Activated T-helper 1 cell treated with Interleukin-2 at 50 U/mL for 16 hours (primary cell): ENCODE results near the gene NTN4.
"Not testable (repeated sequence)": the region's sequence is repeated elsewhere in the genome, so short reads cannot be mapped to it uniquely, and the experiment has no call there.

Experiments
- DNase-seq: peaks from one replicate; pipeline ENCODE4 v3.0.0-alpha.2; 2020; ENCODE audit warnings: low read depth

Gene NTN4

GRCh38 chr12:95746062-95746461 lies 44.5 kb downstream of the NTN4 start:
- not testable (repeated sequence) for DNase-seq

DNA sequence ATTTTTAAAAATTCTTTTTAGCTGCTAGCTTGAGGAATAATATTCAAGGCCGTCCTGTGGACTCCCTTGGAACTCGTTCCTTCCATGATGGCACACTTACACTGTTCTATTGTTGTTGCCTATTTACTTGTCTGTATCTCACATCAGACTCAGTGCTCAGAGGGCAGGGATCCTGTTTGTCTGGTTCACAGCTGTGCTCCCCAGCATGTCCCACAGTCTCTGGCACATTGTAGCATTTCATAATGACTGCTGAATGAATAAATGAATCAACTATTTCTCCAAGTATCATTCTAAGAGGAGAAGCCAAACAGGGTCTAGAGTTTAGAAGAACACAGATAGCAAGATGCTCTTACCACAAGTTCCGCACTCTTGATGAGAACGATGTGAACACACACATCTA lies 48.0 kb downstream of the NTN4 start:
- DNase-seq = no peak

DNA sequence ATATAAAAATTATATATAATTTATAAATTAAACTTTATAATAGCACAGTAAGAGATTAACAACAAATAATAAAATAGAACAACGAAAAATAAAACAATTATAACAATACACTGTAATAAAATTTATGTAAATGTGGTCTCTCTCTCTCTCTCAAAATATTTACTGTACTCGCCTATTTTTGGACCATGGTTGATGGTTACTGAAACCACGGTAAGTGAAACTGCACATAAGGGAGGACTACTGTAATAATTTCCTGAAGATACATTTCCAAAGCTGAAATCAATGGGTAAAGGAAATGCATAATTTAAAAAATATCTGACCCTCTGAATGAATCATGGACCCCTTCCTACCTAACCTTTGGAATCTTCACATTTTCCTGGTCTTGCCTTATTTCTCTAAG lies 48.9 kb downstream of the NTN4 start:
- no peak for DNase-seq

DNA sequence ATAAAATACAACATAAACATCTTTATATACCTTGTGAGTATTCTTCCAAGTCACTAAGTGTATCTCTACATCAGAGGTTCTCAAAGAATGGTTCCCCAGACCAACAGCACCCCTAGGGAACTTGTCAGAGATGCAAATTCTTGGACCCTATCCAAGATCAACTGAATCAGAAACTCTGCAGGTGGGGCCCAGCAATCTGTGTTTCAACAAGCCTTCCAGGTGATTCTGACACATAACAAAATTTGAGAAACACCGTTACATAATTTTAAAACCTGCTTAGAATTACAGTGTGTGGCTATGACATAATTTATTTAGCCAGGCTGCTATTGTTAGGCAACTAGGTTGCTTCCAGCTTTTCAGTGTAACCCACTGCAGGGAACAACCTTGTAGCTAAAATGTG lies 49.8 kb downstream of the NTN4 start:
- no peak for DNase-seq

DNA sequence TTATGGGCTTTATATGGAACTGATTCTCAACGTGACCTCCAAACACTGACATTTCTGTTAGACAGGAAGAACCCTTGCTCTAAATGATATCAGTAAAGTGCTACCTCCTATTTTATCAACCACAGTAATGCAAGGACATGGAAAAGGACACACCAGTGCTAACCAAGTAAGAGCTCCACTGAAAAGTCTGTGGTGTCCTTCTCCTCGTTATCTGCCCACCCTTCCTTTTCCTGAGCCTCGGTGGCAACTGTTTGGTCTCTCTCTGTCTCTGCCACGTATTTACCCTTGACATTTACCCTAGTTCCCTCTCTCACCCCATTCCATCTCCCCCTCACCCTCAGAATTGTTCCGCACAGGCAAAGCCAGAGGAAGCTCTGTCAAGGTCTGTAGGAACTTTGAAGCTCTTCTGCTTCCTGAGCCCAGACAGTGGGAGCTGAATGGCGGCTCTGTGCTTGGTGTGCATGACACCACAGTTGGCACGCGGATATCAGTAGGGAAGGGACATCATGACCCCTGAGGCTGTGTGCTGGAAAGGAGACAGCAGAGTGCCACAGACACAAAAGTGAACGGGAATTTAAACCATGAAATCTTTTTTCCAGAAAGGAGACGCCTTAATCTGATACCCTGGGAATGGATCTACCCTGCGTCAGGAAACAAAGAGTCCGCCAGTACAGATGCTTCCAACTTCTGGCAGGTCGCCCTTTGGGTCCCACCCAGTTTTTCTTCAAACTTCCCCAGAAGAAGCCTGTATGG lies 50.8 kb downstream of the NTN4 start:
- no peak for DNase-seq

GRCh38 chr12:95738024-95738611 lies 52.4 kb downstream of the NTN4 start:
- DNase-seq = no peak

DNA sequence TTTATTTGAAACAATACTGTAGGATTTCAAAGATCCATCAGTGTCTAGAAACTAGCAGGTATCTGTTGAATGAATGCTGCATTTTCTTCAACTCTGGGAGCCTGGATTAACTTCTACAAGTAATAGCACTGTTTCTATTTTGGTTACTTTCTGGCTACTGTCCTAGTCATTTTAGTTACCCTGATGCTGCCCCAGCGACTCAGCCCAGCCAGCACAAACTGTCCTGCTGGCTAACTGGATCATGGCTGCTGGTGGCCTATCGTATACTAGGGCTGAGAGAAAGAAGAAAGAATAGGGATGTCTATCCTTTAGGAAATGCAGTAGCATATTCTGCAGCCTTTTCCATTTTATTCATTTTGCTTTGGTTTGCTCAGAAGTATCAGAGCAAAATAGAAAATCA lies 53.9 kb downstream of the NTN4 start:
- DNase-seq = no peak

GRCh38 chr12:95735728-95736127 lies 54.8 kb downstream of the NTN4 start:
- not testable (repeated sequence) for DNase-seq

DNA sequence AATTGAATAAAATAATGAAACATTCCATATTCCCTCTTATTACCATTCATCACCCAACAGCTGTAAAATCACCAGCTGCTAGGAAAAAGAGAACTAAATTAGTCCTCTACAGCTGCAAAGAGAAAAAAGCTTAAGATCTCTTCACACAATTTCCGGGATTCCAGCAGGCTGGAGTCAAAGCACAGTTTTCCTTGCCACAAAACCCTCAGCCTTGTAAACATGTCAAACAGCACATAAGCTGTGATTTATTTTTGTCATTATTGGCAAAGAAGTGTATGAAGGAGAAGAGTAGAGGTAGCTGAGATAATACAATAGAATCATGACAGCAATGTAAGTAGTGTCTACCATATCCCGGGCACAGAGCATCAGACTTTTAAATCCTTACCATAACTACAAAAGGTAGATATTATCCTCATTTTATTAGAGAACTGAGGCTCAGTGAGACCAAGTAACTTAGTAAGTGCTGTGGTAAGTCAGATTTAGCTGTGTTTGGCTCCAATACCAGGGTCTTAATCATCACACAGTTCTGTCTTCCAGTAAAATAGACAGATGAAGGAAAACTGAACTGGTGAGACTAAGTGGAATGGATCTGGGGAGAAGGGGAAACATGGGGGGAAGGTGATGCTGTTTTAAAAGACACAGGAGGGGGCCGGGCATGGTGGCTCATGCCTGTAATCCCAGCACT lies 57.3 kb downstream of the NTN4 start:
- no peak for DNase-seq

DNA sequence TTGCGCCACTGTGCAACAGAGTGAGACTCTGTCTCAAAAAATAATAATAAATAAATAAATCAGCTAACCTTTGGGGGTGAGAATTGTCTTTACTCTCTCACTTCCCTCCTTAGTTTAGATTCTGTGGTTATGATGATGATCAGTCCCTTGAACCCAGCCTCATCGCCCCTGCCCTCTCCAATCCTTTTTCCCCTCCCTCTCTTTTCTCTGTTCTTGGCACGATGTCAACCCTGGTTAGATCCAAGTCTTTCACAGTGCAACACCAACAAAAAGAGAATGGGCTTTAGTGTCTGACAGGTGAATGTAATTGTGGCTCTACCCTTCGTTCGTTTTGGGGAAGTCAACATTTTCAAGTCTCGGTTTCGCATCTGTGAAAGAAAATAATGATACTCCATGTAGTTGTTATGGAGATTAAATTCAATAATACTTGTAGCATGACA lies 59.0 kb downstream of the NTN4 start:
- DNase-seq = no peak

DNA sequence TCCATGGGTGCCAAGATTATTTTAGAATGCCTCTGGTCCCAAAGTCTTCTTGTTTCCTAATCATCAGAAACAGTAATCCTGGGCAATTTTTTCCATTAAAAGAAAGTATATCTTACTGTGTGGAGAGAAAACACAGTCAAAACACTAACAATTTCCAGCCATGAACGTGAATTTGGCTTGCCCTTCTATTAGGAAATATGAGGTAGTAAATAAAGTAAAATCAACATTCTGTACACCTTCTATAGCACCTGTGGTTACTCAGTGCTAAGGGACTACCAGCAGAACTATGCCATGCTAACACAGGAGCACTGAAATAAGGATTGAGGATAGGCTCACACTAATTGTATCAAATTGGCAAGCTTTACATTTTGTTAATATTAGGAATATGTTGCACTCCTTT lies 60.1 kb downstream of the NTN4 start:
- DNase-seq = no peak

DNA sequence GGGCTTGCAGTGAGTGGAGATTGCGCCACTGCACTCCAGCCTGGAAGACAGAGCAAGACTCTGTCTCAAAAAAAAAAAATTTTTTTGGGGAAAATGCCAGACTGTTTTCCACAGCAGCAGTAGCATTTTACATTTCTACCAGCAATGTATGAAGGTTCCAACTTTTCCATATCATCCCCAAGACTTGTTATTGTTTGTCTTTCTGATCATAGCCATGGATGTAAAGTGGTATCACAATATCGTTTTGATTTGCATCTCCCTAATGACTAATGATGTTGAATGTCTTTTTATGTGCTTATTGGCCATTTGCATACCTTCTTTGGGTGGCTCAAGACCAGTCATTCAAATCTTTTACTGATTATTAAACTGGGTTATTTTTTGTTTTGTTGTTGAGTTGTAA lies 63.7 kb downstream of the NTN4 start:
- no peak for DNase-seq

DNA sequence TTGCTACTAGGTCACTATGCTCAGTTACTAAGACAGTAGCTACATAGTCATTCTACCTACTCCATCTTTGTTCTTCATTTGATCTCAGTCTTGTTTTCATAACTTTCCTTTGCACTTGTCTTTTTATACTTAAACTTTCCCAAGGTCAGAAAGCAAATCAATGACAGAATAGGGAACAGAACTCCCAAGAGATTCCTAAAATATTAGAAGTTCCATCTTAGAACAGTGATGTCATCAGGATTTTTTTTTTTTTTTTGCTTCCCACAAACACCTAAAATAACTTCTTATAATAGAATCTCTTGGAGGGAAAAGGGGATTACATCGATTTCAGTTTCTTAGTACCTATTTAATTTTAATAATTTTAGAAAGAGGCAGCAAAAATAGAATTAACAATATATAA lies 65.8 kb downstream of the NTN4 start:
- no peak for DNase-seq

DNA sequence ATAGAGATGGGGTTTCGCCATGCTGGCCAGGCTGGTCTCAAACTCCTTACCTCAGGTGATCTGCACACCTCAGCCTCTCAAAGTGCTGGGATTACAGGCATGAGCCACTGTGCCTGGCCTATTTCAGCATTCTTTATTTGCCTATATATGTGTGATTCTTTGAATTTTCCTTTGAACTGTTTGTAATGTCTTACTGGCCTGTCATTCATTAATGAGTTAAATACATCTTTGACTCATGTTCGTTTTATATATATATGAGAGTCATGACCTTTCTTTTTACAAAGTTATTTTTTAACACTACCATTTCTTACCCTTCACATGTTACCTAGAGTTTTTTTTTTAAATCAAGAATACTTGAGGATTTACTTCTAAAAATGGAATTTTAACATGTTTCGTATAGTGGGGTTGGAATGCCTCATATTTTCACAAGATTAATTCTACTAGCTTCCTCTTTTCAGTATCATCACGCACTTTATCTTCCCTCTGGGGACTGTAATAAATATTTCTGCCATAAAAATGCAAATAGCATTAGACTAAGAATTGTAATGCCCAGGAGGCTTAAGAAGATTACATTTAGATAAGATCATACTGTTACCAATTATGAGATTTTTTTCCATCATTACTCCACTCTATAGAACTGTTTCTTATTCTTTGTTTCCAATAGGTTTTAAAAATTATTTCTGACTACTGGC lies 66.7 kb downstream of the NTN4 start:
- no peak for DNase-seq

DNA sequence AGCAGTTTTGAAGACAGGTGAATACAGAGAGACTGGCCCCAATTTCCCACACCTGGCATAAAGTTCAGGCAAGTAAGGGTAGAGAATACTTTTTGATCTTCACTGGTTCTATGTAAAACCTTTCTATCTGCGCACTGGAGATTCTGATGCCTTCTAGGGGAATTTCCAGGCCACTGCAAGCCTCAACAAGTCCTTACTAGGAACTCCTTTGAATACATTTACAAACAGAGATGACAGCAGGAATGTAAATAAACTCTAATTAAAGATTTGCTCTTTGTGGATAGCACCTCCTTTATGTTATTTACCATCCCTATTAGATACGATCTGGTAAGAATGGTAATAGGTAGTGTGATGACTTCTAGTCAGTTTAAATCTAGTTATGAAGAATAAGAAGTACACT lies 69.2 kb downstream of the NTN4 start:
- DNase-seq = no peak

DNA sequence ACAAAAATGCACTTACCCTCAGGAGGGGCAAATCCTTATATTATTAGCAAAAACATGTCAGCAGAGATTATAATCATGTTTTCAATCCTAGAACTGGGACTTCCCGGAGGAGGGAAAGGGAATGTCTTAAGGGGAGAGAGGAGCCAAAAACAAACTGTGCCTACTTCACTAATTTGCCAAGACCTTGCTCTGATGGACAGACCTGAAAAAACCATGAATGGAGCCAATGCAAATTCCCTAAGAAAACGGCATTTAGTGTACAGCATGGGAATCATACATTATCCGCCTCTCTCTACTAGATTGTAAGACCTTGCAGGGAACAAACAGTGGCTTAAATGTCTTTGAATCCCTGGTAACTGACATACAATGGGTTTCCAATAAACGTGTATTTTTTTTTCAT lies 70.4 kb downstream of the NTN4 start:
- DNase-seq = no peak

GRCh38 chr12:95718772-95719171 lies 71.8 kb downstream of the NTN4 start:
- DNase-seq = no peak

- DNase-seq = no peak
Observed at GRCh38 chr12:95718006-95718431, 72.5 kb downstream of the NTN4 start.

- DNase-seq = no peak
Observed at GRCh38 chr12:95717316-95717928, 73.1 kb downstream of the NTN4 start.

DNA sequence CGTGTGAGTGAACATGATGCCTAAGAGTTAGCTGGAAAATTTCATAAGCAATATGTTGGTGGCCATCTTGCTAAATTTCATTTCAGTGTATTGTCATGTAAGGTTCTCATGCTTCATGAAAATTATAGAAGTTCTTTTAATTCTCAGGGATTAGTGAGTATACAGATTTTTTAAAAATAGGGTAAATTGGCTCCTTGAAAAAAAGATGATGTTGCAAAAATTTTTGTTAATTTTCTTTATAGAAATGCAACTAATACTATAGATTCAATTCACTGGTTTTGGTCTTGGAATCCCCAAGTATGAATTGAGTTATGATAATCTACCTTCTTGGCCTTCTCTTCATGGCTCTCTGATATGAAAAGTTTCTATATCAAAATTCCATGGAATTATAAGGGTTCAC lies 75.4 kb downstream of the NTN4 start:
- DNase-seq = no peak

GRCh38 chr12:95712269-95712668 lies 78.3 kb downstream of the NTN4 start:
- no peak for DNase-seq

DNA sequence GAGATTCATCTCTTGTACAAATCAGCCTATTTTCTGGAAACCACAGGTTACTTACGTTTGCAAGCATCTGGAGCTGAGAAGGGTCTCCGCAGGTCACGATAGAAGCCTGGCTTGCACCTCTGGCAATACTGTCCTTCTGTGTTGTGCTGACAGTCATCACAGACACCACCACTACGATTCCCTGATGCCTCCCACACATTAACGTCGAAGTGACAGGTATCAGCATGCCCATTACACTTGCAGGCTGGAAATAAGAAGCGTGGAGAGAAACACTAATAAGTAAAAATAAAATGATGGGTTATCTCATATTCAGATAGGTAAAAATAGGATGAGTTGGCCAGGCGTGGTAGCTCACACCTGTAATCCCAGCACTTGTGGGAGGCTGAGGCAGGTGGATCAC lies 80.2 kb downstream of the NTN4 start:
- no peak for DNase-seq
